Fibroblast of mammary gland (primary cell): ENCODE measurements around the gene FLT1.

Experiments
- DNase-seq: peaks from one replicate; pipeline ENCODE4 v3.0.0-alpha.2; 2010; ENCODE audit warnings: low read depth
- H3K4me3 ChIP-seq: 2 replicates; pipeline ENCODE4 v1.5.1; 2011; ENCODE audit warnings: low read depth, mild to moderate bottlenecking, low read length, moderate library complexity; ENCODE audit not compliant: control insufficient read depth
- CTCF ChIP-seq: conservative IDR thresholded peaks from 2 replicates; pipeline ENCODE4 v1.5.1; 2011; ENCODE audit warnings: low read depth, low read length, inconsistent platforms; ENCODE audit not compliant: control insufficient read depth, insufficient read depth

The FLT1 gene

GRCh38 chr13:28357911-28358433 lies 137.0 kb downstream of the FLT1 start:
- no peak for DNase-seq
- H3K4me3 ChIP-seq, result no peak overlapping the region
- no peak for TF ChIP-seq CTCF

GRCh38 chr13:28357247-28357825 lies 137.6 kb downstream of the FLT1 start:
- no peak overlapping the region for H3K4me3 ChIP-seq
- TF ChIP-seq CTCF, result no peak
- DNase-seq, result no peak

GRCh38 chr13:28356561-28357021 lies 138.3 kb downstream of the FLT1 start:
- no peak for TF ChIP-seq CTCF
- no peak for DNase-seq
- no peak overlapping the region for H3K4me3 ChIP-seq

- TF ChIP-seq CTCF, result no peak
- DNase-seq, result peak; percentile 72
- no peak overlapping the region for H3K4me3 ChIP-seq
Measured at GRCh38 chr13:28355822-28356371, 139.0 kb downstream of the FLT1 start.

GRCh38 chr13:28355046-28355821 lies 139.7 kb downstream of the FLT1 start:
- H3K4me3 ChIP-seq, result no peak overlapping the region
- no peak for DNase-seq
- no peak for TF ChIP-seq CTCF

GRCh38 chr13:28353679-28354078 lies 141.2 kb downstream of the FLT1 start:
- no peak for TF ChIP-seq CTCF
- no peak overlapping the region for H3K4me3 ChIP-seq
- no peak for DNase-seq
